Stimulated activated naive CD4-positive, alpha-beta T cell treated with Interleukin-2 at 50 U/mL for 16 hours (primary cell): Measurements from ENCODE around the gene MDGA2.
"Not testable (repeated sequence)": the region's sequence is repeated elsewhere in the genome, so short reads cannot be mapped to it uniquely, and the experiment has no call there.

Experiments used
- DNase-seq: peaks from one replicate; lab custom pipeline; 2025; lab: John Stamatoyannopoulos, UW

MDGA2 gene

DNA sequence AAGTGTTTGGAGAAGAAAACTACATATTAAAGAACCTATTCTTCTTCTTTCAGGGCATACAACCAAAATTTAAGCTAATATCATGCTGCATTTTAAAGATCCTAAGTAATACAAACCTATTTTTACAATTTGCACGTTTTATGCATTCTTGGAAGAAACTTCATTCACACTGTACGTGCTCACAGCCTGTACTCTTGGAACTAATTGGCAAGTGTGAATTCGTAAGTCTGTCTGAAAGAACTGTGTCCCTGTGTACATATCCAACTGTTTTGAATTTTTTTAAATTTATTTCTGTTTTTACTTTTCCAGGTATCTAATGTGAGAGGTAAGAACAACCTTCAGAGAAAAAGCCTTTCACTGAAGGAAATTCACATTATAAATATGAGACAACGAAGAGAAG, 347.0 kb downstream of the MDGA2 start:
- DNase-seq = no peak

DNA sequence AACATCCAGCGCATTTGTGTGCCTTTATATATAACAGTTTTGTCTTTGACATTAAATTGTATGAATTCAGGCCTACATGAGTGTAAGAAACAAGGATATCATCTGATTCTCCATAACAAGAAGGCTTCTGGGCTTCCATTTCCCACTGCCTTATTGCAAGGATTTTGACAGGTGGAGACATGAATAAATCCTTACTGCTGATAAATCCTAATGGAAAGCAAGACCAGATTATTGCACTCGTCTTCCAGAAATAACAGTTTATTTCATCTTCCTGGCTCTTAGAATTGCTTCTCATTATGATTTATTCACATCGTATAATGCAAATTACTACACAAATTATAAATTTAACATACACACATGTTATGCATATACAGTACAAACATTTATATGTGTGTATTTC, 348.1 kb downstream of the MDGA2 start:
- no peak for DNase-seq

DNA sequence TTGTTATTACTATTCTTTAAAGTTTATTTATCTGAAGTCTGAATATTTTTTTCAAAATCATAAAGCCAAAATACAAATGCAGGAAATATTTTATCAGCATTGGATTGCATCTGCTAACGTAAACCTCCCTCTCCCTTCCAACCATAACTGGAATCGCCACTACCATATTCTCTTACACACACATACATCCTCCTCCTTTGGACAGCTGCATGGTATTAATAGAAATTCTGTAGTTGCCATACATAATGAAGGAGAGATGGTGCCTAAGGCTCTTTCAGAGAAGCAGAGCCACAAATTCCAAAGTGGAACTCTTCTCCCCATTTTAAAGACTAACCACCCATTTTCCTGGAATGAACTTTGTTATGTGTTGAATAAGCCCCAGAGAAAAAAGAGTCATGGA, 352.7 kb downstream of the MDGA2 start:
- DNase-seq = no peak

DNA sequence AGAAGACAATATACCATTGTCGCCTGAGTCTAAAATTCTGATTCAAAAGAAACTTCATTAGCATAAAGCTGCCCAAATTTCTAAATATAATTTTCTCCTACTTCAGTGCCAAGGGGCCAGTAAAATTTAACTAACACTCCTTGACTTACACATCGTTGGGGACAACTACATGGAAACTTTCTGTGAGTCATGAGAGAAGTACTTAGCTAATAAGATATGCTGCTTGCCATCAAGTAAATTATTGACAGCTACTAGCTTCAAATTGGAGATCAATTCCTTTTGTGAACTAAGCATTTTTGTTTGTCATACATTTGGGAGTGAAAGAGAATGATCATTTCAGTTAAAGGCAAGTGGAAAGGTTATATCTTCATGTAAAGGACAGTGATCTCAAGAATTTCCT, 373.3 kb downstream of the MDGA2 start:
- no peak for DNase-seq

DNA sequence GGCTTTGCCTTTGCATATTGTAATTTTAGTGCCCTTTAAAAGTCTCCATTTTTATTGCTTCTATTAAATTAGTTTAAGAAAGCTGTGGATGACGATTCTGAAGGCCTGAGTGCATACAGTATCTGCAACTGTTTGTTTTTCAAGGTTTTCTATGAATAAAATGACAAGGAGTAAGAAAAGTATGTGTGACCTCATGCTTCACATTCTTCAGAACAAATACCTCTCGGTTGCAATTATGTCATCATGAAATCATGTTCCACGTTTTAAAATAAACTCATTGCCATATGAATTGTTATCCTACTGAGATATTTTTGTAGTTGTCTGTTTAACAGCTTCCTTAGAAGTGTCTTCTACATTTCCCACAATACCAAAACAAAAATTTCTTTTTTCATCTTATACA, 374.6 kb downstream of the MDGA2 start:
- no peak for DNase-seq

DNA sequence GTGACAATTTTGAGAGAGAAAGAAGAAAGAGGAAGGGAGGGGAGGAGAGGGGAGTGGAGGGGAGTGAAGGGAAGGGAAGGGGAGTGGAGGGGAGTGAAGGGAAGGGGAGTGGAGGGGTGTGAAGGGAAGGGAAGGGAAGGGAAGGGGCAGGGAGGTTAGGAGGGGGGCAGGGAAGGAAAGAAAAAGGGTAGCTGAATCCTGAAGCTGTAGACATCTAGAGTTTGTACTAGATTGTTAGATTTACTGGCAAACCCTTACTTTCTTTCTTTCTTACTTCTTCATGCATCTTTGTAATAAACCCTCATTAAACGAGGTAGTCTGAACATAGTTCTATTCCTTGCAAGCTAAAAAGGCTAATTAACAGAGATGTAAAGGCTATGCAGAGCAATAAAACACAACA, 378.0 kb downstream of the MDGA2 start:
- no peak for DNase-seq

DNA sequence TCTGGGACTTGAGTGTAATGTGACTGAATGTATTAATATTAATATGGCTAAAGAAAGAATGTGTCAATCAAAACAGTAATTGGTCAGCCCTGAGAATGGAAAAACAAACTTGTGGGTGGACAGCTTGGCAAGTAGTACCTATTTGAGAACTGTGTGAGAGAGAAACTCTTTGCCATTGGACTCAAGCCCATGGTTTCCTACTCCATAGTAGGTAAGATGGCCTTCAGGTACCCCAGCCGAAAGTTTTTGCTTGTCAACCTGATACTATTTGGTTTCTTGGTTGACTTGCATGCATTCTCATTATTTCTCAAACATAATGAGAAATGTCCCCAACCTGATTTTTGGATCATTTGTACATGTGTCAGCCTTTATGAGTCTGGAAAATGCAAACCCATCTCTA, 391.1 kb downstream of the MDGA2 start:
- no peak for DNase-seq

DNA sequence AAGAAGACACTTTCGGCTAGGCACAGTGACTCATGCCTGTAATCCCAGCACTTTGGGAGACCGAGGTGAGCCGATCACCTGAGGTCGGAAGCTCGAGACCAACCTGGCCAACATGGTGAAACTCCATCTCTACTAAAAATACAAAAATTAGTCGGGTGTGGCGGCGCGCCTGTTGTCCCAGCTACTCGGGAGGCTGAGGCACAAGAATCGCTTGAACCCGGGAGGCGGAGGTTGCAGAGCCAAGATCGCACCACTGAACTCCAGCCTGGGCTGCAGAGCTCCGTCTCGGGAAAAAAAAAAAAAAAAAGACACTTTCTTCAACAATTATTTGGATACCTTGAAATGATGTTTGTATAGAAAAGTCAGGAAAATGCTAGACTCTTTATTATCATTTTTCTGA, 393.6 kb downstream of the MDGA2 start:
- DNase-seq = not testable (repeated sequence)

DNA sequence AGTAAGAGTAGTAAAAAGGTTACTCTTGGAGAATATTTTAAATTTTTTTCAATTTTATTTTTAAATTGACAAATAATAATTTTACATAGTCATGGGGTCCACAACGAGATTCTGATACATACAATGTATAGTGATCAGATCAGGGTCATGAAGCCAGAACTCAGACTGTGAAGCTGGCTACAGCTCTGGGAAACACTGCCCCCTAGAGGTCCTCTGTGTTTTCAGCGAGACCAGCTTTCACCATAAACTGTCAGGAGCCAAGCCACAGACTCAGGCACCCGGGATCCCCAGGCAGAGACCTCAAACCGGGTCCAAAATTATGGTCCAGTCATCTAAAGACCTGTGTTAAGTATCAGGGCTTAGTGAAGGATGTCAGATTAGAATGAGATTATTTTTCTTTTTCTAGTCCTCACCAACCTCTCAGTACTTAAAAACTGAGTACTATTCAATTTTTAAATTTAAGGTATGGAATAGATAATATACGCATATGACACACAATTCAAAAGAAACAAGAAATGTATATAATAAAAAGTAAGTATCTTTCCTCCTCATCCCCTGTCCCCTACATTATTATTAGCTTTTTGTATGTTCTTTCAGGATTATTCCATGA, 397.1 kb downstream of the MDGA2 start:
- DNase-seq = no peak

DNA sequence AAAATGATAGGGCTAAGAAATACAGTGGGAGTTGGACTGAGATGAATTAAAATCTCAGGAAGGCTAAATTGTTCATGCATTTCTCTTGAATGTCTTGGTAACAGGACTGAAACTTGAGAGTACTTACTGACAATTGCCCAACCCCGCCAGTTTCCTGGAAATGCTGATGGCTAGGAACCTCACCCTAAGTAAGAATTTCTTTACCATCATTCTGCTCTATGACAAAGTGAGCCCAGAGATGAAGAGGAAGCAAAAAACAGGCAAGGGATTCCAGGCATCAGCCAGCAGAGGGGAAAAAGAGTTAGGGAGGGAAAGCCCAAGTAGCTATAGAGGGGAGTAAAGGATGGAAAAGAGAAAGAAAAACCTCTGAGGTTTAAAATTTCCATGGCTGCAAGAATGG, 397.7 kb downstream of the MDGA2 start:
- no peak for DNase-seq

DNA sequence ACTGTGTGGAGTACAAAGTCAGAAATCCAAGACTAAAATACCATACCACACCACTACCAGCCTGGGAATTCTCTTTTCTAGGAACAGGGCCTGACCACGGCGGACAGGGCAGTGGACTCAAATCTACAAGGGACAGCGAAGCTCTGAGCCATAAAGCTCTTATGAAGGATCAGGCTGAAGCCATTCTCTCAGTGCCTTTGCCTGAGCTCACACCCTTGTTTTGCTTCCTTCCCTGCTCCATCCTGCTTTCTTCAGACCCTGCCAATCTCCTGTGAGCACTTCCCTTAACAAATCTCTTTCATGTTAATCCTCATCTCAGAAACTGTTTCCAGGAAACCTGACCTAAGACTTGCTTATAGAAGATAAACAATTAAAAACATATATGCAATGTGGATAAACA, 398.5 kb downstream of the MDGA2 start:
- no peak for DNase-seq

DNA sequence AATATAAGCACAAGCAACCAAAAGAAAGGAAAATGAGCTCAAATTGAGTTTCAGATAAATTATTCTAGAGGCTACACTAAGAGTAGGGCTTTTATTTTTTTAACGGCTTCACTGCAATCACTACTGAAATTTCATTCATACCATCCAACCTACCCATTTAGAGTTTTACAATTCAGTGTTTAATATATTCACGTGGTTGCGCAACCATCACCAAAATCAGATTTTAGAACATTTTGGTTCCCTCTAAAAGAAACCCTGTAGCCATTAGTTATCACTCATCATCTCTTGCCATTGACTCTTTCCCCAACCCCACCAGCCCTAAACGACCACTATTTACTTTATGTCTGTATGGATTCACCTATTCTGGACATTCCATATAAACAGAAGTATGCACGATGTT, 401.5 kb downstream of the MDGA2 start:
- DNase-seq = no peak

DNA sequence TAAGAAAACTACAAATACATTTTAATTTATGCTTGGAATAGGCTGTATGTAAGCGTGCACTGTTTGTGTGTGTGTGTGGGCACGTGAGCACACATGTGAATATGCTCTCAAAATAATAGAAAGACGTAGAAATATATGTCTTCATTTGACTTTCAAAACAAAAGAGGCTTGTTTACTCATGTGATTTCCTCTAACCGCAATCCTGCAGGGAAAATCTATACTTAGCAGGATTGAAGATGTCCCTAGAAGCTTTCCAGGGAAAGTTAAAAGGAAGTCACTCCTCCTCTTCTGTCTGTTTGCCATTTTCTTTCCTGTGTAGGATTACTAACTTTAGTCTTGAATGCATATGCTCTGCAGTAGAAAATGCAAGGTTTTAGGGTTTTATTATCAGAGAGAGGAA, 404.7 kb downstream of the MDGA2 start:
- no peak for DNase-seq

DNA sequence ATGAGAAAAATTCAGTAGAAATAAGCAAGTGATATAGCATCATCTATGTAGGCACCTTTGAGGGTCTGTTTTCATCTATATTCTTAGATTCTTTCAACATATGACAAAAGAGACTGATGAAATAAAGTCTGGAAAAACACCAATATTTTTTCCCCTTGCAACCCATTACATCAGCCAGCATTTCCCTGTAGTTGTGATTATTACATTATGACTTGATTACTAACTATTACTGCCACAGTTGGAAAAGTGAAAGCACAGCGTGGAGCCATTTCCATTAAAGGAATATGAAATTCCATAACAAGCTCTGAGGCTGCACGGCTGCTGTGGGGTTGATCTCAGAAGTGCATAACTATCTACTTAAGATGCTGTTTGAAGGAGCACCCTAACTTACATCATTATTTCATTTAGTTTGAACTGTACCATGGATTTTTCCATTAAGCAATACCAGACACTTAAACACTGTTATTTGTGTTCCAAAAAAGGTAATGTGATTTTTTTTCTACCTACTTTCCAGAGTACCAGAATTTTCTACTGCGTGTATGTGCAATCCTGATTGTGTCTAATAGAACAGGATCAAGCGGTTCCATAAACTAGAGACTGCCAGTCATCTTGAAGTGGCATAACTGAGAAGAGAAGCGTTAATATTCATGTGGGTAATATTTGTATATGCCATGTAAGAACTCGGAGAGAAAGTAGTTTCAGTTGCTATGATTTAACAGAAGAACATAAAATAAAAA, 405.5 kb downstream of the MDGA2 start:
- DNase-seq = no peak

DNA sequence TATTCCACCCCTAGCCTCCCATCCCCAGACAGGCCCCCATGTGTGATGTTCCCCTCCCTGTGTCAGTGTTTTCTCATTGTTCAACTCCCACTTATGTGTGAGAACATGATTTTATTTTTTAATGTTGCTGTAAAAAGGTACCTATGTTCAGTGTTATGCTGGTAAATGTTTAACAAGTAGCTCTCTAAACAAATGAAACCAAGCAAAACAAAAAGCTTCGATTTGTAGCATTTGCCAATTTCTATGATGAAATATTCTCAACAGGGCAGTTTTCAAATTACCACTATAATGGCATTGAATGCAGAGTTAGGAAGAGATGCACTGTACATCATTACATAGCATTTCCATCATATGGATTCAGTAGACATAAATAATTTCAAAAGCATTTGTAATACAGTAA, 410.6 kb downstream of the MDGA2 start:
- no peak for DNase-seq

DNA sequence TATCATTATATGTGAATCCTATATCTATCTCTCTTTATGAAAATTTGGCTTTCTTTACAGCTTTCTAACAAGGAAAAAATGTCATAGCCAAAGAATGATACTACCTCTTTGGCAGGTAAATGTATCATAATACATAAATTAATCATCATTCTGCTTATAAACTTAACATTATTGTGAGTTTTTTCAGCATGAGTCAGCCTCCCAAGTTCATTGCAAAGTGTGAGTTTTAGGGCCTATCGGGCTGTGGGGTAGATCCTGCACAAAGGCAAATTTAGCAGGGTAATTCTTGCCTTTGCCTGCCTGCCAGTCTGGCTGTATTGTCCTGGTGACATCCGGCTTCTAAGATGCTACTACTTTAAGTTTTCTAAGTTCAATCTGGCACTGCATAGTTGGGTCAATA, 412.6 kb downstream of the MDGA2 start:
- DNase-seq = no peak

DNA sequence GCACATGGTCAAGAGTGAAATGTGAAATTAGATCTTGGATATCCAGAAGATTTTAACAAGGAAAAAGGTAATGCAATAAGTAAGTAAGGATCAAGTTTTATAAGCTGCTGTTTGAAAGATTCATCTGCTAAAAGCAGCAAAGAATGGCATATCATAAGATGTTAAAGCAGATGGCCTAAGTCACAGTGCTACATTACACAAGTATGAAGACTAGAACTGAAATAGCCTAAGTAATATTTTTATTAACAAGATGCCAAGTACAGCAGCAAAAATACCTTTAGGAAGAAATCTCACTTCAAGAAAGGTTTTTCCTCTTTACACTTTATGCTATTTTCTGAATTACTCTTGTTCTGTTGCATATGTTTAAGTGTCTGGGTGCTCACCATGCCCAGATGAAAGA, 414.1 kb downstream of the MDGA2 start:
- no peak for DNase-seq

DNA sequence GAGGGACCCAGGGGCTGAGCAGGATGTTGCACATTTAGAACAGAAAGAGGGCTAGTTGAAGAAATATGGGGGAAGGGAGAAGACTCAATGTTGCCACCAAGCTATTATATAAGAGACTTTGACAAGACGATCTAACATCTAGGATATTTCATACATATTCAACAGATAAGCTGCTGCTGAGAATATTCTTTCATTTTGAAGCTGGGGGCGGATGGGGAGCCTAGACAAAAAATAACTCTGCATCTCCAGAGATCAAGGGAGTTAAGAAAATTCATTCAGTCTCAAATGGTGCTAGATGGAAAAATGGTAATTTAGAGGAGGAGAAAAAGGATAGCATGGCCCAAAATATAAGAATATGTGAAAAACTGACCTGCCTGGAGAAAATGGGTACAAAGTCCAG, 415.6 kb downstream of the MDGA2 start:
- no peak for DNase-seq

DNA sequence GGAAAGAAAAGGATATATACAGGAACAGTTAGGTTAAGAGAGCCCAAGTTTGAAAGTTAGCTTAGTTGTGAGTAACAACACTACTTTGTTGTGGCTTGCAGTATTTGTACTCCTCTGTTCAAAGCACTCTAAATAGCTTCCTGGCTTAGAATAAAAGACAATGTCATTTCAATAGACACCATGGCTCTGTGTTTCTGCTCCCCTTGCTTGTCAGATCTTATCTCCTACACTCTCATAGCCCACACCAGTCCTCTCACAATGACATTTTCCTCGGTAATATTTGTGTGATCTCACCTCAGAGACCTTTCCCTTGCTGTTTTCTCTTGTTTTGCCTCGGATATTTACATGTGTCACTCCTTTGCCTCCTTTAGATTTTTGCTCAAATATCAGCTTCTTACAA, 418.4 kb downstream of the MDGA2 start:
- DNase-seq = no peak

DNA sequence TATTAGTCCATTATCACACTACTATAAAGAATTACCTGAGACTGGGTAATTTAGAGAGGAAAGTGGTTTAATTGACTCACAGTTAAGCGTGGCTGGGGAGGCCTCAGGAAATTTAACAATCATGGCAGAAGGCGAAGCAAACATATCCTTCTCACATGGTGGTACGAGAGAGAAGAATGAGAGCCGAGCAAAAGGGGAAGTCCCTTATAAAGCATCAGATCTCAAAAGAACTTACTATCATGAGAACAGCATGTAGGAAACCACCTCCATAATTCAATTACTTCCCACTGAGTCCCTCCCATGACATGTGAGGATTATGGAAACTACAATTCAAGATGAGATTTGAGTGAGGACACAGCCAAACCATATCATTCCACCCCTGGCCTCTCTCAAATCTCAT, 422.6 kb downstream of the MDGA2 start:
- no peak for DNase-seq

DNA sequence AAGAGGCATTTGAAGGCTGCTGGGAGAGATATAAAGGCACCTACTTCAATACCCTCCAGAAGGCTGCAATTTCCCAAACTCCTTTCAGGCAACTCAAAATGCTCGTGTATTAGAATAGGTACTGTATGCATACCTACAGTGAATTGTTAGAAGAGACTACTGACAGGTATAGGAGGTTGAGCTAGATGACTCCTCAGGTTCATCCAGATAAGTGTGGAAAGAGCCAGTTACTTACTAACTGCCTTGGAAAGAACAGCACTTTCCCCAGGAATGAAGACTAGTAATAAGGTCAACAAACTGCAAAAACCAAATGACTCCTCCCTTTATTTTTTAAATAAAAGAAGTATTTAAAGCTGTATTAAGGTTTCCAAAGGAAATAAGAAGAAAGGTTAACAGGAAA, 429.0 kb downstream of the MDGA2 start:
- no peak for DNase-seq

DNA sequence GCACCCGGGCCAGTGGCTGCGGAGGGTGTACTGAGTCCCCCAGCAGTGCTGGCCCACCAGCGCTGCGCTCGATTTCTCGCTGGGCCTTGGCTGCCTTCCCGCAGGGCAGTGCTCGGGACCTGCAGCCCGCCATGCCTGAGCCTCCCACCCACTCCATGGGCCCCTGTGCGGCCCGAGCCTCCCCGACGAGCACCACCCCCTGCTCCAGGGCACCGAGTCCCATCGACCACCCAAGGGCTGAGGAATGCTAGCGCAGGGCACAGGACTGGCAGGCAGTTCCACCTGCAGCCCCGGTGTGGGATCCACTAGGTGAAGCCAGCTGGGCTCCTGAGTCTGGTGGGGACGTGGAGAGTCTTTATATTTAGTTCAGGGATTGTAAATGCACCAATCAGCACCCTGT, 432.8 kb downstream of the MDGA2 start:
- DNase-seq = not testable (repeated sequence)

DNA sequence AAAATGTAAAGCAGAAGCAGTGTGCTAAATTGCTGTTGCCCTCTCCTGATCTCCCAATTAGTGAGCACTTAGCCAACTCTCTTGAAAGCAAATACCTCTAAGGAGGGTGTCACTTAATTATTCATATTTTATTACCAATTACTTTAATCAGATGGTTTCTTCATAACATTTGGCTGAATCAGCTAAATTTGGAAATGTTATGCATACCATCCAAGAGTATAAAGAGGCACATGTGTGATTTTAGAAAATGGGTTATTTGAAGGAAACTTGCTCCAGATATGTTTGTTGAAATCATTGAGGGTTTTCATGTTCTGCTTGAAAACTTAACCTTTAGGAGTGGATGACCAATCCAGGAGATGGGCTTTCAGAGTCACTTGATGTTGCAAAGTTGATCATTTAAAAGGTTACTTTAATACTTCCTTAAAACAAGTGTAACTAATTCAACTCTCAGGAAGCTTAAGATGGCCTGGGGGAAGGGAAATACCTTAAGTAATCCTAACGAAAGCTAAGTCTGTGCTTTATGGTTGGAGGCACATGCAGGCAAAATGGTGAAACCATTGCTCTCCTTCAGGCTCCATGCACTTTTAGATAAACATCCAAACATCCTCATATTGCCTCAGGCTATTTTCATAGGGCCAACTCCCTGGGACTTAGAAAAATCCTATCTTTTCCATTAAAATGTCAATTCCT, 434.5 kb downstream of the MDGA2 start:
- DNase-seq = no peak

DNA sequence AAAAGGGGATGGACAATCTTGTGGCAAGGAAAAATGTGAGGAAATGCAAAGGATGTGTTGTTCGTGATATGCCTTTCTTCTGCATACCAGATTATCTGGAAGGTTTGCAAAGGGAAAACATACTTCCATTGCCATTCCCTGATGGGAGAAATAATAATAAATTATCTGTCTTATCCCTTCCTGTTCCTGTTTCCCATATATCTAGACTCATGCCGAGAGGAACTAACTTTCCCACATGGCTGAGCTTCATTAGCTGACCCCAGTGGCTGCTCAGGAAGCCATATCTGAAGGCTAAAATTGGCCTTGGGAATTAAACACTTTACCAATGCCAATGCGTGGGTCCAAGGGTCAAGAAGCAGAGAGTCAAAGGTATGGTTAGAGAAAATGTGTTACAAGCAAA, 439.8 kb downstream of the MDGA2 start:
- DNase-seq = no peak
